T-helper 17 cell (primary cell): Measurements from ENCODE around the gene SLC6A19. TPM values are rescaled to one million over a fixed set of nuclear protein-coding genes. Genes with fewer than 3 reads are reported as not detected.

Experiments used
- ATAC-seq: fragments of 150-1000 bp; cut with Tn5 transposase; 2 replicates; pipeline ENCODE4 v1.10.0; 2021; ENCODE audit warnings: mild to moderate bottlenecking, moderate library complexity
- DNase-seq, 3 donors: peaks; one replicate each; pipeline versions ENCODE4 v3.0.0 to v3.0.0-alpha.2; 2020 to 2021
- H3K9me3 ChIP-seq: one replicate; pipeline ENCODE4 v1.7.0; 2013; ENCODE audit warnings: low read length, mild to moderate bottlenecking; ENCODE audit not compliant: control insufficient read depth, poor library complexity, severe bottlenecking
- H3K27ac Mint-ChIP-seq: one replicate; pipeline ENCODE4 v1.8.0; 2022; ENCODE audit warnings: mild to moderate bottlenecking, moderate library complexity, mixed read lengths
- H3K27me3 Mint-ChIP-seq: one replicate; pipeline ENCODE4 v1.8.0; 2022; ENCODE audit warnings: mixed read lengths
- H3K36me3 Mint-ChIP-seq: one replicate; pipeline ENCODE4 v1.8.0; 2022; ENCODE audit warnings: low read depth, mixed read lengths
- H3K4me1 Mint-ChIP-seq: one replicate; pipeline ENCODE4 v1.8.0; 2022; ENCODE audit warnings: mild to moderate bottlenecking, mixed read lengths
- H3K4me3 Mint-ChIP-seq: one replicate; pipeline ENCODE4 v1.8.0; 2022; ENCODE audit warnings: mild to moderate bottlenecking, moderate library complexity, mixed read lengths
- total RNA-seq, 4 donors: library from RNA in 2 of 4; stranded (reverse) in 2 of 4; gene quantifications; one replicate each; pipeline ENCODE4 v1.2.3 and lab custom pipeline; 2022 to 2026

The SLC6A19 gene
- total RNA-seq, 2 donors from 2014 or later, result not detected

GRCh38 chr5:1232780-1233179 lies 31.4 kb downstream of the SLC6A19 start:
- Mint-ChIP-seq H3K36me3 (peaks cover 3% of the 10 kb centered on the region), H3K4me1 (no peaks in the 10 kb centered on the region), H3K27me3 (peaks cover 33% of the 10 kb centered on the region), H3K27ac (no peak overlapping the region), H3K4me3 (no peak overlapping the region)
- ATAC-seq (no peak), DNase-seq (no peak)
- no peaks in the 10 kb centered on the region for H3K9me3 ChIP-seq

GRCh38 chr5:1235379-1235778 lies 34.0 kb downstream of the SLC6A19 start:
- no peak for ATAC-seq
- Mint-ChIP-seq H3K4me1 (no peaks in the 10 kb centered on the region), H3K4me3 (no peak overlapping the region), H3K27ac (no peak overlapping the region), H3K27me3 (peaks cover 9% of the 10 kb centered on the region), H3K36me3 (peaks cover 2% of the 10 kb centered on the region)
- no peak for DNase-seq
- no peaks in the 10 kb centered on the region for H3K9me3 ChIP-seq

GRCh38 chr5:1235838-1236237 lies 34.4 kb downstream of the SLC6A19 start:
- Mint-ChIP-seq H3K27me3 (peaks cover 6% of the 10 kb centered on the region), H3K36me3 (peaks cover 4% of the 10 kb centered on the region), H3K4me3 (no peak overlapping the region), H3K4me1 (no peaks in the 10 kb centered on the region), H3K27ac (no peak overlapping the region)
- no peaks in the 10 kb centered on the region for H3K9me3 ChIP-seq
- DNase-seq (no peak), ATAC-seq (no peak)

GRCh38 chr5:1239505-1240251 lies 38.3 kb downstream of the SLC6A19 start:
- Mint-ChIP-seq H3K36me3 (peaks cover 4% of the 10 kb centered on the region), H3K4me1 (no peaks in the 10 kb centered on the region), H3K4me3 (no peak overlapping the region), H3K27me3 (peaks cover 5% of the 10 kb centered on the region), H3K27ac (no peak overlapping the region)
- no peak for DNase-seq
- no peak for ATAC-seq
- H3K9me3 ChIP-seq, result no peaks in the 10 kb centered on the region

GRCh38 chr5:1240496-1241260 lies 39.3 kb downstream of the SLC6A19 start:
- H3K4me3 Mint-ChIP-seq, result no peak overlapping the region
- peaks cover 4% of the 10 kb centered on the region for H3K36me3 Mint-ChIP-seq
- H3K27me3 Mint-ChIP-seq, result peaks cover 5% of the 10 kb centered on the region
- H3K4me1 Mint-ChIP-seq, result no peaks in the 10 kb centered on the region
- H3K9me3 ChIP-seq, result no peaks in the 10 kb centered on the region
- DNase-seq (no peak), ATAC-seq (no peak)
- H3K27ac Mint-ChIP-seq, result no peak overlapping the region

- Mint-ChIP-seq H3K4me1 (no peaks in the 10 kb centered on the region), H3K27ac (no peak overlapping the region), H3K36me3 (peaks cover 4% of the 10 kb centered on the region)
Observed at GRCh38 chr5:1241509-1242080, 40.2 kb downstream of the SLC6A19 start.

GRCh38 chr5:1242733-1243486 lies 41.5 kb downstream of the SLC6A19 start:
- Mint-ChIP-seq H3K4me3 (no peak overlapping the region), H3K27me3 (peaks cover 5% of the 10 kb centered on the region), H3K36me3 (peaks cover 4% of the 10 kb centered on the region), H3K4me1 (no peaks in the 10 kb centered on the region), H3K27ac (no peak overlapping the region)
- ATAC-seq (no peak), DNase-seq (no peak)
- H3K9me3 ChIP-seq, result no peaks in the 10 kb centered on the region

More at GRCh38 chr5:1241509-1242080, 40.2 kb downstream of the SLC6A19 start:
- no peaks in the 10 kb centered on the region for H3K9me3 ChIP-seq
- DNase-seq (no peak), ATAC-seq (no peak)
- peaks cover 5% of the 10 kb centered on the region for H3K27me3 Mint-ChIP-seq
- H3K4me3 Mint-ChIP-seq, result no peak overlapping the region

GRCh38 chr5:1243487-1244130 lies 42.2 kb downstream of the SLC6A19 start:
- Mint-ChIP-seq H3K36me3 (peaks cover 4% of the 10 kb centered on the region), H3K27me3 (peaks cover 10% of the 10 kb centered on the region), H3K27ac (no peak overlapping the region), H3K4me3 (no peak overlapping the region), H3K4me1 (no peaks in the 10 kb centered on the region)
- ATAC-seq (no peak), DNase-seq (no peak)
- H3K9me3 ChIP-seq, result no peaks in the 10 kb centered on the region

GRCh38 chr5:1244255-1244654 lies 42.9 kb downstream of the SLC6A19 start:
- Mint-ChIP-seq H3K4me3 (no peak overlapping the region), H3K27ac (no peak overlapping the region), H3K4me1 (no peaks in the 10 kb centered on the region), H3K36me3 (peaks cover 4% of the 10 kb centered on the region), H3K27me3 (peaks cover 10% of the 10 kb centered on the region)
- ATAC-seq (no peak), DNase-seq (no peak)
- no peaks in the 10 kb centered on the region for H3K9me3 ChIP-seq

- H3K27me3 Mint-ChIP-seq, result peaks cover 10% of the 10 kb centered on the region
- no peaks in the 10 kb centered on the region for H3K4me1 Mint-ChIP-seq
- no peak overlapping the region for H3K27ac Mint-ChIP-seq
- no peaks in the 10 kb centered on the region for H3K9me3 ChIP-seq
- no peak for DNase-seq
- no peak for ATAC-seq
- peaks cover 4% of the 10 kb centered on the region for H3K36me3 Mint-ChIP-seq
- H3K4me3 Mint-ChIP-seq, result no peak overlapping the region
Observed at GRCh38 chr5:1244976-1245375, 43.6 kb downstream of the SLC6A19 start.

- H3K9me3 ChIP-seq, result no peaks in the 10 kb centered on the region
- Mint-ChIP-seq H3K36me3 (no peaks in the 10 kb centered on the region), H3K4me1 (no peaks in the 10 kb centered on the region), H3K4me3 (no peak overlapping the region), H3K27me3 (peaks cover 10% of the 10 kb centered on the region), H3K27ac (no peak overlapping the region)
- DNase-seq (no peak), ATAC-seq (no peak)
Observed at GRCh38 chr5:1245905-1246576, 44.6 kb downstream of the SLC6A19 start.

GRCh38 chr5:1246711-1247431 lies 45.5 kb downstream of the SLC6A19 start:
- DNase-seq, result no peak
- no peaks in the 10 kb centered on the region for H3K36me3 Mint-ChIP-seq
- H3K4me3 Mint-ChIP-seq, result no peak overlapping the region
- no peaks in the 10 kb centered on the region for H3K4me1 Mint-ChIP-seq
- ATAC-seq, result no peak
- H3K9me3 ChIP-seq, result no peaks in the 10 kb centered on the region
- H3K27me3 Mint-ChIP-seq, result peaks cover 10% of the 10 kb centered on the region
- H3K27ac Mint-ChIP-seq, result no peak overlapping the region
